ENCODE data around the gene TSPAN15. TPM values are rescaled to one million over a fixed set of nuclear protein-coding genes. Genes with fewer than 3 reads are reported as not detected.

Gene TSPAN15
- total RNA-seq, 1 donor: 0.27 TPM

DNA sequence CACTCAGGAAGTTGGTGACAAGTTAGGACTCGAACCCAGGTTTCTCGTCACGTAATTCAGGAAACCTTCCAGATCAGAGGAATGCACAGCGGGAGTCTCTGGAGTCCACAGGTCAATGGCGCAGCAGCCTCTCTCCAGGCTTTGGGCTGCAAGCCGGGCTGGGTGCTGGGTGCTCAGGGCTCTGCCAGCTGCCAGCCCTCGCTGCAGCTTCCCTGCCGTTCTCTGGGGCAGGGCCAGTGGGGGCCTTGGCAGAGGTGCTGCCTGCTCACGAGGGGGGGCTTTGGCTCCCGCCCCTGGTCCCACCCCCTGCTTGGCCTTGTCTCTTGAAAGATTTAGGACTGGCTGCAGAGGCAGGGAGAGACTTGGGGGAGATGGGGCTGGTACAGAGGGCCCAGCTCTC lies 34.6 kb upstream of the TSPAN15 start, which contains the start of gene TACR2:
Gene TACR2, minus strand, starts transcription at position 224 of the 400 bp plus-strand sequence. CDS start 595 bp downstream, outside the sequence.
- DNase-seq (ENCODE audit: low read depth in 2 of 3, low spot score in 2 of 3): no peak

DNA sequence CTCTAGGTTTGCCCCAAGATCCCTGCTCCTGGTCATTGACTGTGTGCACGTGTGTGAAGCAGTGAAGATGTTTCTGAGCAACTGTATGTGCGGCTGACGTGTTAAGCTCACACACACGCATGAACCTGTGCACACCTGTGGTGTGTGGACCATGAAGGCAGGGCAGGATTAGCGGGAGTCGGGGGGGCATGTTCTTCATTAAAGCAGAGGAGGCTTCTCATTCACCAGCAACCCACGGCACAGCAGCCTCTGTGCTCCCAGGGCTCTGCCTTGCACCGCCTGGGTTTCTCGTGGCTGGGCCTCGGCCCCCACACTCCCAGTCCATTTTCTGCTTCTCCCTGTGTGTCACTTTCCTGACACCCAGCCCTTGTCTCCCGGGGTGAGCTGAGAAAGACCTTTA lies 33.7 kb upstream of the TSPAN15 start:
- DNase-seq (ENCODE audit: low read depth in 2 of 3, low spot score in 2 of 3): no peak

DNA sequence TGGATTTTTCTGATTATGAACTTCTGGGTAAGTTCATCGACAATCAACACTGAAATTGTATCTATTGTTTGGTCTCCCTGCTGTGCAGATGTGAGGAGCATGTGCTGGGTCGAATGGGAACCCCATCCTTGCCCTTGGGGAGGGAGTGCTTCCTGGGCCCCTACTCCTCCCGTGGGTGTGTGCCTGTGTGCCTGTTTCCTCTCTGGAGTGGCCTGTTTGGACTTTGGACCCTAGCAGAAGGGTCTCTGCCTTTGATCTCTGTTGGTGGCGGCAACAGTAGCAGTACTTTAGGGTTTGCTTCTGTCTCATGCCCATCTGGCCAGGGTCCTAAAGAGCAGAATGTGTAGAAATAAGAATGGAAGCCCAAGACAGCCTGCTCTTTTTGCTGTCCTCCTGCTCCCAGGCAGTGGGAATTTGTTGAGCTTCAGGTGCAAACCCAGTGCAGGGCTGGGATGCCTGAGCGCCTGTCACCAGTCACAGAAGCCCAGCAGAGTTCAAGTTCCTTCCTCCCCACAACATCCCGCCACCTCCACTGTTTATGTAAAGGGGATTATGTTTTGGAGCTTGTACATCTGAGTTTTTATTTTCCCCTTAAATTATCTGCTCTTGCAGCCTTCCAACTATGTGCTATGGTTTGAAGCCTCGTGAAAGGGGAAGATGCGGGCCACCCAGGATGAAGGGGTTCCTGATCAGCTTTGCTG lies 33.1 kb upstream of the TSPAN15 start:
- DNase-seq (ENCODE audit: low read depth in 2 of 3, low spot score in 2 of 3): no peak

DNA sequence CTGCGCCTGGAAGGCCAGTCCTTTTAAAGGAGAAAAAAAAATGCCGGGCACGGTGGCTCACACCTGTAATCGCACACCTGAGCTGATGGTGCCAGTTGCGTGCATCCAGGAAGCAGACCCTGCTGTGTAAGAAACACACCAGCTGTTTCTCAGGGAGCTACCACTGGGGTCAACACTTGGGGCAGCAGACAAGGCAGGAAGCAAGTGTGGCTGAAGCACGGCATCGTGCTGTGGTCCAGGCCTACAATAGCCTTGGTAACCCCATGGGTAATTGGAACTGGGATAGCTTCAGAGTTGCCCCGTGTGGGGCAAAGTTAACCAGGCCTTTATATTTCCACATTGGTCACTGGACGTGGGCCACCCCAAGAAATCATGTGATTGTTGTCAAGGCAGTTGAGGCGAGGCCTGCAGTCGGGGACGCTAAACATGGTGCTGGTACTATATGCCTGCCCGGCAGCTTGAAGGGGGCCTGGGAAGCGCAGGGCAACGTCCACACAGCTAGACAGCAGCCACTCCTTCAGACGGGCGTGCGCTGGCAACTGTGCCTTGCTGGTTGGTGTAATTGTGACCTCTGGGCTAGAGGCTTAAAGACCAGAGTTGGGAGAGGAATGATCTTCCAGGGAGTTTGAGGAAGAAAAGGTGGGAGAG lies 32.0 kb upstream of the TSPAN15 start:
- DNase-seq (ENCODE audit: low read depth in 2 of 3, low spot score in 2 of 3): no peak

GRCh38 chr10:69419744-69420126 lies 31.5 kb upstream of the TSPAN15 start:
- DNase-seq (ENCODE audit: low read depth in 2 of 3, low spot score in 2 of 3): no peak

- no peak for DNase-seq (ENCODE audit: low read depth in 2 of 3, low spot score in 2 of 3)
These were observed 29.5 kb upstream of the TSPAN15 start for GRCh38 chr10:69421611-69422308.

GRCh38 chr10:69422676-69423075 lies 28.6 kb upstream of the TSPAN15 start:
- DNase-seq (ENCODE audit: low read depth in 2 of 3, low spot score in 2 of 3): no peak

- DNase-seq (ENCODE audit: low read depth in 2 of 3, low spot score in 2 of 3): no peak
These were observed 26.2 kb upstream of the TSPAN15 start for GRCh38 chr10:69425041-69425440.

DNA sequence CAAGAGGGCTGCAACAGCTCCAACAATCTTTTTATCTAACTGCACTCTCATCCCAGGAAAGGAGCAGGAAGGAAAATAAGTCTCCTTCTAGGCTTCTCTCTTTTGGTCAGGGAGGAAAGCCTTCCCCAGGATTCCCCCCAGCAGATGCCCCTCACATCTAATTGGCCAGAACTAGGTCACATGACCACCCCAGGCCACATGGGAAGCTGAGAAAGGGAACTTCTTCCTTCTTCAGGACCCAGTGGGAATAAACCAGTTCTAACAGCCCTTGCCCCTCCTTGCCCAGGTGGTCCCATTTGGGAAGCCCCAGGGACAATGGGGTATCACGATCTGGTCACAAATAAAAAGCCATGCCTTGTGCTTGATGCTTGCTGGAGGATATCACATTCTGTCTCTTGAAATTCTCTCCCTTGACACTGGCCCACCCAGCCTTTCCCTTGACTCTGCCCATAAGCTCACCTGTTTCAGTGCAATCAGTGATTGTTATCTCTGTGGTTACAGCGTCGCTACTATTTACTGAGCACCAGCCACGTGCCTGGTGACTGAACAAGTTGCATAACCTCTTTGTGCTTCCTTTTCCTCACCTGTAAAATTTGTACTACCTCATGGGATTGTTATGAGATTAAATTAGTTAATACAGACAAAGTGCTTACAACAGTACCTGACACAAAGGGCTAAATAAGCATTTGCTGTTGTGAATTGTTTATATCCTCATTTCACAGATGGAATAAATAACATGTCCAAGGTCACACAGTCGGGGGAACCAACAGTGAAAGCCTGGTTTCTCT lies 25.6 kb upstream of the TSPAN15 start:
- no peak for DNase-seq (ENCODE audit: low read depth in 2 of 3, low spot score in 2 of 3)

DNA sequence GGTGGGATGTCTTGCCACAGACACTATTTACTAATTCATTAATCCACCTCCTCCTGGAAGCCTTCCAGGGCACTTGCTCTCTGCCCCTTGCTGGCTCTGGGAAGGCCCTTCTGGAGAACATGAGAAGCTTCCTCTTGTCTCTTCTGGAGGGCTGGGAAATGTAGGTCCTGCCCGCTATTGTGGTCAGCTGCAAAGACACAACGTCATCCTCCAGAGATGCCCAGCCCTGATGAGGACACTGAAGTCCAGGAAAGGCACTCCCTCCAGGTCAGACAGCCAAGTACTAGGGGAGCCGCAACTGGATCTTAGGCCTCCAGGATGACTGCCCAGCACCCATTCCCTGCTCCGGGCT lies 24.9 kb upstream of the TSPAN15 start:
- no peak for DNase-seq (ENCODE audit: low read depth in 2 of 3, low spot score in 2 of 3)

DNA sequence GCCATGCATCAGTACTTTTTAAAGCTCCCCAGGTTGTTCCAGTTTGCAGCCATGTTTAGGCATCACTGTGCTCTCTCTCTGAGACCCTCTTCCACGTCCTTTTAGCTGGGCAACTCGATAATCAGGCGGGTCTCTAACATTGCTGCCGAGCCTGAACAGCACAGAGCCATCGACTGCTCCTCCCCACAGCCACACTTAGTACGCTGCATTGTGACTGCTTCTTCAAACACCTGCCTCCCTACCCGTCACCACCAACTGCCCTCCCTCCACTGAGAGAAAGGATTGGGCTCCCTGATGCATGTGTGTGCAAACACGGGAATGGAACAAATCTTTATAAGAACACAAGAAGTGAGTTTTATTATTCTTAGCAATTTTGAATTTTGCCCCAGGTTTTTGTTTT lies 23.1 kb upstream of the TSPAN15 start:
- DNase-seq (ENCODE audit: low read depth in 2 of 3, low spot score in 2 of 3): no peak

DNA sequence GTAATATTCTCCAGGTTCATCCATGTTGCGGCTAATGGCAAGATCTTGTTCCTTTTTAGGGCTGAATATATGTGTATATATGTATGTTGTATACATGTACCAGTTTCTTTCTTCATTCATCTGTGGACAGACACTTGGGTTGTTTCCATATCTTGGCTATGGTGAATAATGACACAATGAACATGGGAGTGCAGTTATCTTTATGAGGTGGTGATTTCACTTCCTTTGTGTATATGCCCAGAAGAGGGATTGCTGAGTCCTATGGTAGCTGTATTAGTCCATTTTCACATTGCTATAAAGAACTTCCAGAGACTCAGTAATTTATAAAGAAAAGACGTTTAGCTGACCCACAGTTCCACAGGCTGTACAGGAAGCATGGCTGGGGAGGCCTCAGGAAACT lies 17.1 kb upstream of the TSPAN15 start:
- no peak for DNase-seq (ENCODE audit: low read depth in 2 of 3, low spot score in 2 of 3)

GRCh38 chr10:69434926-69435325 lies 16.3 kb upstream of the TSPAN15 start:
- no peak for DNase-seq (ENCODE audit: low read depth in 2 of 3, low spot score in 2 of 3)

GRCh38 chr10:69435966-69436520 lies 15.2 kb upstream of the TSPAN15 start:
- DNase-seq (ENCODE audit: low read depth in 2 of 3, low spot score in 2 of 3): no peak

DNA sequence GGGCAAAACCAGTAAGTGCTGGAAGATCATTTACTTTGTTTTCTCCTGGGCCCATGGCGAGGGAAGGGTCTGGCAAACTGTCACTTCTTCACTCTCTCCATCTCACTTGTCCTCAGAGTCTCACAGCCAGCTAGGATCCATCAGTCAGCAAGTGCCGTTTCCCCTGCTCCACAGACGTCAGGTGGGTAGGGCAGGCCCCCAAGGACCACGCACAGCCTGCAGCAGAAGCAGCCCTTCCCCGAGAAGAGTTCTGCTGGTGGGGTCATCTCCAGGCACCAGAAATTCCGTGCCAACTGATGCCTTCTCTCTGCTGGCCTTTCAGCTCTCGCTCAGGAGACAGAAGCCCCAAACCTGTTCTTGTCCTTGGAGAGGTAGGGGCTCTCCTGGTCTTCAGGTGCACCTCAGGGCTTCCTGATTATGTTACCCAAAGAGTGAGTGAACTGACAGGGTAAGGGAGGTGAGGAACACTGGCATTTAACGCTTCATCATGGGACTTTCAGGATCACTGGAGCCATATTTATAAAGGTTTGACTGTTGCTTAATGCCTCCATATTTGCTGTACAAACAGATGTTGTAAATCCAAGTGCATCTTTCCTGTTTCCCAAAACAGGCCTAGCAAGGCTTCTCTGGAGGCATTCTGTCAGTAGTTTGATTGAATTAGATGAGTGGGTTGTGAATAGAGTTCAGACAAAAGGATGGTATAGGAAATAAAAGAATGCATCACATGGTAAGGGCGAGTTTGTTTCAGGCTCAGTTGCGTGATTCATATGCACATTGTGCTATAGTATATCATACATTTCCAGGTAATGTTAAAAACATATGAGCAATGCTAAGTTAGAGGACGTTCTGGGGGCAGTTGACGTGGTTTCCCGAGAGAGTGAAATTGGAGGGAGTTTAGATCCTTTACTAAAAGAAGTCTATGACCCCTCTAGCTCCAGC lies 13.7 kb upstream of the TSPAN15 start:
- no peak for DNase-seq (ENCODE audit: low read depth in 2 of 3, low spot score in 2 of 3)

DNA sequence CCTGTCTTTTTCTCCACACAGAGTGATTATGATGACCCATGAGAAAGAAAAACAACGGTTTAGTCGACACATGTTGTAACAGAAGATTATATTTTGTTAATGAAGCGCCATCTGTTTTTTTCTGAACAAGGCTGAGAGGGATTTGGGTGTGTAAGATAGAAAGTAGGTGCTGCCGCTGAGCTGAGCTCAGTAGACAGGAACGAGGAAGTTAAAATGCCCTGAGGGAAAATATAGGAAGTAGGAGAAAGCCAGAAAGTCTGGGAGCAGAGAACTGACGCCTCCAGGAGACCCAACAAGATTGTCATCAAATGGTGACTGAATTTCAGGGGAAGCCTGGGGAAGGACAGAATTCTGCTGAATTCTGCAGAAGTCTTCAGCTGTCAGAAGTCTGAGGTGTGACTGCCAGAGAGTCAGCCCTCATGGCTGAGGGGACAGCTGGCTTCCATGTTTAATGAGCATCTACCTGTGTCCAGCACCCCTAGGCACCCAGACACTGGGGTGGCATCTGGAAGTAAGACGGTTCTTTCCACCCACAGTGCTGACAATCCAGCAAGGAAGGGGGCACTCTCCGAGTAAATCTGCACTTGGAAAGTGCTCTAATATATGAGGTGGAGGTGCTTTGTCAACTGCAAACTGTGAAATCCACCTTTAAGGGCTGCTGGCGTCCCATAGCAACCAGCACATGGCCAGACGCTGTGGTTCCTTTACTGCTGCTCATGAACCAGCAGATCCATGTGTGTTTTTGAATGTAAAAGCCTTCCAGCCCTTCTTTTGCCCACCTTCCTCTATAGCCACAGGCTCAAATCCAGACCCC lies 12.5 kb upstream of the TSPAN15 start:
- no peak for DNase-seq (ENCODE audit: low read depth in 2 of 3, low spot score in 2 of 3)

GRCh38 chr10:69439350-69439739 lies 11.9 kb upstream of the TSPAN15 start:
- DNase-seq (ENCODE audit: low read depth in 2 of 3, low spot score in 2 of 3): no peak

- DNase-seq (ENCODE audit: low read depth in 2 of 3, low spot score in 2 of 3): peak in 1 of 3 donors; percentile 24
These were observed 11.3 kb upstream of the TSPAN15 start for GRCh38 chr10:69439813-69440506.
